ENCODE measurements around the gene DEDD2.
A peak's percentile ranks its signal among the peaks of the same experiment; 100 is the strongest.

DEDD2 gene

GRCh38 chr19:42199440-42200115 is 17.9 kb downstream of the DEDD2 start:
- DNase-seq (ENCODE audit: low read depth in 1 of 2, low spot score in 1 of 2), result no peak

DNA sequence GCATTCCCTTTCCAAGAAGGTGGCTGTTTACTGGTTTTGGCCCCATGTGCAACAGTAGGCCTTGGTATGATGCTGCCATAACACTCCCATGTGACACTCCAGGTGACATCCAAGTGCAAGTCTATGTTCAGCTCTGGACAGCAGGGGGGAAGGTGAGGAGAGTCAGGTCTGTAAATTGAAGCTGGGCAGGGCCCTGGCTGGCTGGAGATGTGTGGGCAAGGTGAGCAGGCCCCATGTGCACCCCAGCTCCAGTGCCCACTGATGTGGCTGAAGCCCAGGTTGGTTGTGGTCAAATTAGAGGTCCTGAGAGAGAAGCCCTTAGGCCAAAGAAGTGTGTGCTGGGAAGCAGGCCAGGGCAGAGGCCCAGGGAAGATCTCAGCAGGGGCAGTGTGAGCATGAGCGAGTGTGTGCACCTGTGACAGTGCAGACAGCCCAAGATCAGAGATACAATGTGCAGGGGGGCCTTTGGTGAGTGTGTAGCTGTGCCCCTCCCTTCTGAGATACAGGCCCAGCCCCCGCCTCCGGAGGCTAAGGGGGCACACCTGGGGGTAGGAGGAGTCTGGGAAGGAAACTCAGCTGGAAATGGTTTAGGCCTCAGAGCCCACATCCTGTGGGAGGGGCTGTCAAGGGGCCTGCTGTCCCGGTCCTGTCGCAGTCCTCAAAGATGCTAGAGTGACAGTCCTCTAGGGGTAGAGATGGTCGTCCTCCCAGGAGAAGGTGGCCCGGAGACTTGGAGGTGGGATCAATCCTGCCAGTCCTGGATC is 18.6 kb downstream of the DEDD2 start:
- peak; percentile 46 to 53 for DNase-seq (ENCODE audit: low read depth in 1 of 2, low spot score in 1 of 2)

- DNase-seq (ENCODE audit: low read depth in 1 of 2, low spot score in 1 of 2), result no peak
Observed at GRCh38 chr19:42197375-42197817, 20.1 kb downstream of the DEDD2 start.

DNA sequence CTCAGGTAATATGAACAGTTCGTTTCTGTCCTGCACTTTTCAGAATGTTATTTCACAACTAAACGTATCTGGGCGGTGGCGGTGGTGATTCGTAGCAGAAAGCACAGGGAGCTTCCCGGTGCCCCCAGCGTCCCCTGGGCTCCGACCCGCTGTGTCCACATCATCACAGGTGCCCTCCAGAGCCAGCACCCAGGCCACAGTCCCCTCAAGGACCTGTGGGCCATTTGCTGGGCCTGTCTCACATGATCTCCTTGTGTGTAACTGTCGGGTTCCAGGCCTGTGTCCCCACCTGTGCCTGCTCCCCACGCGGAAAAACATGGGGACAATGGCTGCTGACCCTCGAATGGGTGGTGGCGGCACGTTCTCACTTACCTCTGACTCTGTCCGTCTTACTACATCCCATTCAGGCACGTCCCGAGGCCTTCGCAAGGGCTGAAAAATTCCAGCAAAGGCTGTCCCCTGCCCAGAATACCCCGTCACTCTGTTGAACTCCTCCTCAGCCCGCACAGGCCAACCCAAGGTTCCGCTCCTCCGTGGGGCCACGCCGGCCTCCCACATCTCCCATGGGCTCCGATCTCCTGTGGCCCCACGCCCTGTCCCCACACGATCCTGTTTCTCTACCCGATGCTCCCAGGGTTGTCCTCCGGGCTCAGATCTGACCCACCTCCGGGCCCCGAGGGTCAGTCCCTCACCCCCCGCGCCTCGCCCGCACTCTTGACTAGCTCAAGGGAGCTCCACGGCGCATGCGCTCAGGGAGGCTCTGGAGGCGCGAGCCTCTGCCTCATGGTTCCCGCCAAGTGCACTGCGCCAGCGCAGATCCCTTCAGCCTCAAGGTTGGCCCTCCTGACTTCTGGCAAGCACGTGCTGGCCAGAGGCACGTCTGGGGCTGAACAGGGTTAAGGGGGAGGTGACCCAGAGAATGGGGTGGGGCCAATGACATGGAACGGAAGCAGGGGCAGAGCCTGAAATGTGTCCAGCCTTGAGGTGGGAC is 21.2 kb downstream of the DEDD2 start:
- no peak for DNase-seq (ENCODE audit: low read depth in 1 of 2, low spot score in 1 of 2)

DNA sequence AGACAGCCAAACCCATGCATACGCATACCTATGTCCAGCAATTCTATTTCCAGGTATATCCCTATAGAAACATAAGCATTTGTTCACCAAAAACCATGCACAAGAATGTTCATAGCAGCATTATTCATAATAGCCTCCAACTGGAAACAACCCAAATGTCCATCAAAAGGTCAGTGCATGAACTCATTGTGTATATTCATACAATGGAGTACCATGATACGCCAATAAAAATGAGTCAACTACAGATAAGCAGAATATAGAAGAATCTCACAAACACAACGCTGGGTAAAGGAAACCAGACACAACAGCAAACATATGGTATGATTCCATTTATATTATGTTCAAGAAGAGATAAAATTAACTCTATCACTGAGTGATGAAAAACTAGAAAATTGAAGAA is 23.8 kb downstream of the DEDD2 start:
- no peak for DNase-seq (ENCODE audit: low read depth in 1 of 2, low spot score in 1 of 2)

GRCh38 chr19:42193294-42193693 is 24.2 kb downstream of the DEDD2 start:
- no peak for DNase-seq (ENCODE audit: low read depth in 1 of 2, low spot score in 1 of 2)

GRCh38 chr19:42191855-42192254 is 25.6 kb downstream of the DEDD2 start:
- DNase-seq (ENCODE audit: low read depth in 1 of 2, low spot score in 1 of 2), result no peak

- DNase-seq (ENCODE audit: low read depth in 1 of 2, low spot score in 1 of 2), result no peak
Observed at GRCh38 chr19:42191330-42191729, 26.1 kb downstream of the DEDD2 start.

DNA sequence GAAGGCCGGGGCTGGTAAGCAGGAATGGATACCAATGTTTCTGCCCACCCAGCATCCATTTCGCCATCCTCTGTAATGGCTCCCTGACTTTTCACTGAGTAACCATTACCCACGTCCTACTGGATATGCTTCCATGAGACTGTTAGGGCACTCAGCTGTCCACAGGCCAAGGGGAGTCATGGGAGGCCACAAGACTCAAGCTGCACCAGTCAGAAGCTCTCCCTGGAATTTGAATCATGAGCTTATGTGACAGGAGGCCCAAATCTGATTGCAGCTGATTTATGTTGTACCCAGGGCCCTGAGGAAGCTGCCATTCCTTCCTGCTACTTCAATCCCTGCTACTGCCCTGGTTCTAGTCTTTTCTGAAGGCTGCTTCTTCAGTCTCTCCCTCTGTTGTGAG is 28.3 kb downstream of the DEDD2 start:
- no peak for DNase-seq (ENCODE audit: low read depth in 1 of 2, low spot score in 1 of 2)

DNA sequence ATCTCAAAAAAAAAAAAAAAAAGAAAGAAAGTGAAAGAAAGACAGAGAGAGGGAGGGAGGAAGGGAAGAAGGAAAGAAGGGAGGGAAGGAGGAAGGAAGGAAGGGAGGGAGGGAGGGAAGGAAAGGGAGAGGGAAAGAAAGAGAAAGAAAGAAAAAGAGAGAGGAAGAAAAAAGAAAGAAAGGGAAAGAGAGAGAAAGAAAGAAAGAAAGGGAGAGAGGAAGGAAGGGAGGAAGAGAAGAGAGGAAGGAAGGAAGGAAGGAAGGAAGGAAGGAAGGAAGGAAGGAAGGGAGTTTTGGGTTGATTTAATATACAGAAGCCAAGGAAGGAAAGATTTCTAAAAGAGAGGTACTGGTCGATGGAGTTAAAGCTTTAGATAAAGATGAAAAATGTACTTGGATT is 28.8 kb downstream of the DEDD2 start:
- DNase-seq (ENCODE audit: low read depth in 1 of 2, low spot score in 1 of 2), result no peak

- DNase-seq (ENCODE audit: low read depth in 1 of 2, low spot score in 1 of 2), result no peak
Observed at GRCh38 chr19:42185277-42185676, 32.2 kb downstream of the DEDD2 start.

DNA sequence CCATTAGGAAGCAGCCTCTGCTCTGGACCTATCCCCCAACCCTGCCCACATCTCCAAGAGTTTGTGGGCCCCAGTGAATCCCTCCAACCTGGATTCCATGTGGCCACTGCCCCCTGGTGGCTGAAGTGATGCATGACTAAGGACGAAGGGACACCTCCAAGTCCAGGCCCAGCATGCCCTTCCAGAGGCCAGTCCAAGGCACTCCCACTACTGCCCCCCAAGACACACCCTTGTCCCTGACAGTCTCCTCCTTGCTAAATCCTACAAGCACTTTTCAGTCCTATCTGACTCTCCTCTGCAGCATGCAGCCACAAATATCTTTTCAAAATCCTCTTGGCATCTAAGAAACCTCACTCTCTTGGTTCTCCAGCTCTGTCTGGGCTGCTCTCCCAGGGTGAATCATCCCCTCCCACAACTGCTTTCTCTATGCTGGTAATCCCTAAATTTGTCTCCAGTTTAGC is 33.0 kb downstream of the DEDD2 start:
- peak; percentile 51 to 53 for DNase-seq (ENCODE audit: low read depth in 1 of 2, low spot score in 1 of 2)

DNA sequence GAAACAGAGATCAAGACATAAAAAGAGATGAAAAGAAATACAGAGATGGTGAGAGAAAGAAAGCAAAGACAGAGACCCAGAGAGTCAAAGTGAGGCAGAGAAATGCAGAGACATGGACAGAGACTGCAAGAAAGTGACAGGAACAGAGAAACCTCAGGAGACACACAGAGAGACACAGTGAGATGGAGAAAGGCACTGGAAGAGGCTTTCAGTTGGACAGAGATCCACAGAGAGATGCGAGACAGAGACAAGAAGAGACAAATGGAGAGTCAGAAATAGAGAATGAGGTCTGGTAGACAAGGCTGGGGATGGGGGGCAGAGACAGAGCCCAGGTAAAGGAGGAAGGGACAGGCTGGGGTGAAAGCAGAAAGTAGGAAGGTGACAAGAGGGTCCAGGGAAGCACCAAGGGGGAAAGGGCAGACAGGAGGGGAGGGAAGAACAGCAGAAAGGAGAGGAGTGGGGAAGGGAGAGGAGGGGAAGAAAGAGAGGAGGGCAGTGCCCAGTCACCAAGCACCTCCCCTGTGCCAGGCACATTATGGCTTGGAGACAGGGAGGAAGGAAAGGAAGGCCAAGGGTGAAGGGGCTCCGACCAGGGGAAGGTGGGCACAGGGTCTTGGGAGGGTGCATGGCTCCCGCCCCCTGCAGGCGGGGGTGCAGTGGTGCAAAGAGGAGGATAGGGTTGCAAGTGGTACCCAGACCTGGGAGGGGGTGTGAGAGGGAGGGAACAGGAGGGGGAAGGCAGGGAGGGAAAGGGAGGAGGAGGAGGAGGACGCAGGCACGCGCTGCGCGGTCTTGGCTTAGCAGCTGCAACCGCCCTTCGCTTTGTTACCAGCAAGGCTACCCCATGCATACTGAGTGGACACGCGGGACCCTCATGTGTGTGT is 38.4 kb downstream of the DEDD2 start:
- DNase-seq (ENCODE audit: low read depth in 1 of 2, low spot score in 1 of 2), result no peak

GRCh38 chr19:42177686-42178019 is 39.8 kb downstream of the DEDD2 start:
- DNase-seq (ENCODE audit: low read depth in 1 of 2, low spot score in 1 of 2), result no peak

DNA sequence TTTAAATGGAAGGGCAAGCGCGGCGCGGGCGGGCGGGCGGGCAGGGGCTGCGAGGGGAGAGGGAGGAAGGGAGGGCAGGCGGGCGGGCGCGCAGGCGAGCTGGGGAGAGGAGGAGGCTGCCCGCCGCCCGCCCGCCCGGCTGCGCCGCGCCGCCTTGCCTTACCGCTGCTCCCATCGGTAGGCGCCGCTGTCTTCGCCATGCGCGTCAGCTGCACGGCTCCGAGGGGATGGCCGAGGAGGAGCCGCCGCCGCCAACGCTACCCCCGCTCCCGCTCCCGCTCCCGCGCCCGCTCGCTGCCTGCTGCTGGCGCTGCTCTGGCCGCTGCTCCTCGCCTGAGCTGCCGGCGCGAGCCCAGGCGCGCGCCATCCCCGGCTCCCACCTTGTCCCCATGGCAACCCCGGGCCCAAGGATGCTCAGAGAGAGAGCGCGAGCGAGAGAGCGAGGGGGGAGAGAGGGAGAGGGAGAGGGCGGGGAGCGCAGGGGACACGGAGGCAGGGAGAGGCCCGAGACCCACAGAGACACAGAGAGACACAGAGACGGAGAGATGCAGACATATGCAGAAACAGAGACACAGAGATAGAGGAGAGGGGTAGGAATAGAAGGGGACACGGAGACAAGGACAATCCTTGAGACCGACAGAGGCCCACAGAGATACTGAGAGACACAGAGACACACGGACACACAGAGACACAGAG is 40.3 kb downstream of the DEDD2 start:
- peak; percentile 54 to 62 for DNase-seq (ENCODE audit: low read depth in 1 of 2, low spot score in 1 of 2)

DNA sequence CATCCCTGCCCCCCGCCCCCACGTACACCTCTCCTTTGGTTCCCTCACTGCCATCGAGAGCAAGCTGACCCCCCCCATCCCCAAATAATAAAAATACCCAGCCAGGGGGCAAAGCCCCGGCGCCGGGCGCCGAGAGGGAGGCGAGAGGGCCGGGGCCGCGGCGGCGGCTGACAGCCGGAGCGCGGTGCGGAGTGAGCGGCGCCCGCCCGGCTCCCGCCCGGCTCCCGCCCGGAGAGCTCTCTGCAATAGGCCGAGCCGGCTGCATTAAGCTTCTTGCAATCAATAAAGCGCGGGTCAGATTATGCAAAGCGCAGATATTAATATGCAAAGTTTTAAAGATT is 40.9 kb downstream of the DEDD2 start:
- DNase-seq (ENCODE audit: low read depth in 1 of 2, low spot score in 1 of 2), result no peak

- DNase-seq (ENCODE audit: low read depth in 1 of 2, low spot score in 1 of 2), result no peak
Observed at GRCh38 chr19:42175952-42176648, 41.4 kb downstream of the DEDD2 start.

DNA sequence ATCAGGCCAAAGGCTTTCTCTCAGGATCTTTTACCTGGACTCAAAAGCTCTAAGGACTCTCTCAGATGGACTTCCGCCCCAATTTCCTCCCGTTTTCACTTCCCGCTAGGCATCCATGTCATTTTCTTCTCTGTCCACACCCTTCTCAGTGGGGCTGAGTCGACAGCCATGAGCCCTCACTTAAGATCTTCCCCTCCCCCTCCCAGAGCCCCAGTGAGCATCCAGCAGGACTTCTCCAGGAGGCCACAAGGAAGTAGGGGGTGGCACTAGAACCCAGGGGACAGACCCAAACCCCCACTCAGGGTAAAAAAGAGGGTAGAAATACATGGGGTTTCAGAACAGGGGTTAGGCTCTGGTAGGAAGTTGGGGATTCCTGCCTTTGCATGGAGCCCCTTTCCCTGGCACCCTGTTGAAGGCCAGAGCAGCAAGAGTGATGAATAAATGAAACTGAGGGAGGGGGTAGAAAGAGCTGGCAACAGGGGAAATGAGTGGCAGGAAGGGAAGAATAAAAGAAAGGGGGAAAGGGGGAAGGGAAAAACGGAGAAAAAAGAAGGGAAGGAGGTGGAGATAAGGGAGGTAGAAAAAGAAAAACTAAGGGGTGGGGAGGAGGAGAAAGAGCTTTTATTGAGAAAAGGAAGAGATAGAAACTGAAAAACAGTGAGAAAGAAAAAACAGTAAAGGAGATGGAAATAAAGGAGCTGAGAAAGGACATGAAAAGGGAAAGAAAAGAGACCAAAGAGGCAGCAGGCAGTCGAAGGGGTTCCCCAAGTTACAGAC is 42.3 kb downstream of the DEDD2 start:
- no peak for DNase-seq (ENCODE audit: low read depth in 1 of 2, low spot score in 1 of 2)

DNA sequence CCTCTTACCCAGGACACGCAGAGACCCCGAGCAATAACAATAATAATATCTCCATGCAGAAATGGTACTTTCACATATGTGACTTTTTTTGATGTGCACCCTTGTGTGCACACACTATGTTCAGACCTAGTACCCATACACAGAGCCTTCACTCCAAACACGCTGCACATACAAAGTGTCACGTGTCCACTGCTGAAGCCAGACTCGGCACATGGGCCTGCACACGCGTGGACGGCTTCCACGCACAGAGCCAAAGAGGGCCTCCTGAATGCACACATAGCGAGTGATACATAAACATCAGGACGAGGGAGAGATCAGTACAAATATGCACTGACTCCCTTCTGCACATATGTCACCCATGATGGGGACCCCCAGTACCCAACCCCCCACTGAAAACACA is 43.3 kb downstream of the DEDD2 start:
- DNase-seq (ENCODE audit: low read depth in 1 of 2, low spot score in 1 of 2), result no peak

Measured in activated T-helper 1 cell treated with anti-CD3 and anti-CD28 coated beads, Interleukin-2, amount 50 U/mL, for 16 hours (primary cell).